Liver (tissue), 2 donors: ENCODE results near the gene ZNF276.

ENCODE experiments used
- GABPA ChIP-seq, 2 donors: IDR thresholded peaks in 1 of 2; conservative IDR thresholded peaks in 1 of 2; 2 replicates each; pipeline ENCODE4 v1.6.1; 2016; ENCODE audit warnings: antibody characterized with exemption in 2 of 2, mild to moderate bottlenecking in 1 of 2, moderate library complexity in 1 of 2
- JUND ChIP-seq, 2 donors: IDR thresholded peaks; 2 replicates each; pipeline ENCODE4 v1.6.1; 2016; ENCODE audit warnings: antibody characterized with exemption in 2 of 2
- RAD21 ChIP-seq, 2 donors: IDR thresholded peaks; 2 replicates each; pipeline ENCODE4 v1.6.1; 2016; ENCODE audit warnings: antibody characterized with exemption in 2 of 2, mild to moderate bottlenecking in 2 of 2
- TF ChIP-seq, protein P1 (sequence below): IDR thresholded peaks from 2 replicates; pipeline ENCODE4 v1.6.1; 2016; ENCODE audit warnings: antibody characterized with exemption
- donor health status: healthy.

DNA sequence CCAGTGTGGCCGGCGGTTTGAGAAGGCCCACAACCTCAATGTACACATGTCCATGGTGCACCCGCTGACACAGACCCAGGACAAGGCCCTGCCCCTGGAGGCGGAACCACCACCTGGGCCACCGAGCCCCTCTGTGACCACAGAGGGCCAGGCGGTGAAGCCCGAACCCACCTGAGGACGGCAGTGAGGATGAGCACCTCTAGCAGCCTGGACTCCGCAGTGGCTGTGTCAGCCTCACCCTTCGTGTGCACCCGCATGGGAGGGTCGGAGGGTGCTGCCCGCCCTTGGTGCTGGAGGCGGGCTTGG is 16.7 kb downstream of the ZNF276 start:
- TF ChIP-seq, protein P1, sequence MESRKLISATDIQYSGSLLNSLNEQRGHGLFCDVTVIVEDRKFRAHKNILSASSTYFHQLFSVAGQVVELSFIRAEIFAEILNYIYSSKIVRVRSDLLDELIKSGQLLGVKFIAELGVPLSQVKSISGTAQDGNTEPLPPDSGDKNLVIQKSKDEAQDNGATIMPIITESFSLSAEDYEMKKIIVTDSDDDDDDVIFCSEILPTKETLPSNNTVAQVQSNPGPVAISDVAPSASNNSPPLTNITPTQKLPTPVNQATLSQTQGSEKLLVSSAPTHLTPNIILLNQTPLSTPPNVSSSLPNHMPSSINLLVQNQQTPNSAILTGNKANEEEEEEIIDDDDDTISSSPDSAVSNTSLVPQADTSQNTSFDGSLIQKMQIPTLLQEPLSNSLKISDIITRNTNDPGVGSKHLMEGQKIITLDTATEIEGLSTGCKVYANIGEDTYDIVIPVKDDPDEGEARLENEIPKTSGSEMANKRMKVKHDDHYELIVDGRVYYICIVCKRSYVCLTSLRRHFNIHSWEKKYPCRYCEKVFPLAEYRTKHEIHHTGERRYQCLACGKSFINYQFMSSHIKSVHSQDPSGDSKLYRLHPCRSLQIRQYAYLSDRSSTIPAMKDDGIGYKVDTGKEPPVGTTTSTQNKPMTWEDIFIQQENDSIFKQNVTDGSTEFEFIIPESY, result no peak
- TF ChIP-seq GABPA (IDR thresholded peaks at IDR 0.05 in 1 of 2, conservative IDR thresholded peaks at IDR 0.05 in 1 of 2) (no peak), RAD21 (IDR thresholded peaks at IDR 0.05) (no peak), JUND (IDR thresholded peaks at IDR 0.05) (no peak)
